GM18505 (cell line): ENCODE data around the gene PLPP1.

Source experiments
- ATAC-seq: cut with Tn5 transposase; IDR thresholded peaks from one replicate; pipeline ENCODE4 v1.9.1; 2021; ENCODE audit not compliant: unreplicated experiment
- POLR2A ChIP-seq: IDR thresholded peaks from 4 replicates; pipeline ENCODE4 v1.6.1; 2011; ENCODE audit warnings: borderline replicate concordance; ENCODE audit not compliant: insufficient read depth, insufficient read length; ENCODE audit errors: extremely low read depth

The PLPP1 gene

GRCh38 chr5:55502759-55503158 is 32.0 kb downstream of the PLPP1 start:
- ATAC-seq, result no peak

GRCh38 chr5:55498457-55498856 is 36.3 kb downstream of the PLPP1 start:
- ATAC-seq, result no peak
- TF ChIP-seq POLR2A, result no peak

More at GRCh38 chr5:55502759-55503158, 32.0 kb downstream of the PLPP1 start:
- no peak for TF ChIP-seq POLR2A

GRCh38 chr5:55497712-55498111 is 37.1 kb downstream of the PLPP1 start:
- no peak for TF ChIP-seq POLR2A
- no peak for ATAC-seq

- ATAC-seq, result no peak
- no peak for TF ChIP-seq POLR2A
These were observed 39.5 kb downstream of the PLPP1 start for GRCh38 chr5:55495216-55495615.

- ATAC-seq, result no peak
- TF ChIP-seq POLR2A, result no peak
These were observed 42.3 kb downstream of the PLPP1 start for GRCh38 chr5:55492449-55492848.

- no peak for TF ChIP-seq POLR2A
- no peak for ATAC-seq
These were observed 49.7 kb downstream of the PLPP1 start for GRCh38 chr5:55485073-55485472.

GRCh38 chr5:55484531-55484930 is 50.2 kb downstream of the PLPP1 start:
- ATAC-seq, result no peak

GRCh38 chr5:55483885-55484284 is 50.9 kb downstream of the PLPP1 start:
- TF ChIP-seq POLR2A, result no peak
- no peak for ATAC-seq

More at GRCh38 chr5:55484531-55484930, 50.2 kb downstream of the PLPP1 start:
- TF ChIP-seq POLR2A, result no peak

- ATAC-seq, result no peak
- TF ChIP-seq POLR2A, result no peak
These were observed 53.4 kb downstream of the PLPP1 start for GRCh38 chr5:55481293-55481855.

GRCh38 chr5:55480781-55481180 is 54.0 kb downstream of the PLPP1 start:
- no peak for ATAC-seq
- TF ChIP-seq POLR2A, result no peak

- no peak for ATAC-seq
These were observed 62.1 kb downstream of the PLPP1 start for GRCh38 chr5:55472642-55473041.

GRCh38 chr5:55471468-55471867 is 63.3 kb downstream of the PLPP1 start:
- ATAC-seq, result no peak
- TF ChIP-seq POLR2A, result no peak

More at GRCh38 chr5:55472642-55473041, 62.1 kb downstream of the PLPP1 start:
- no peak for TF ChIP-seq POLR2A

GRCh38 chr5:55470282-55470681 is 64.5 kb downstream of the PLPP1 start:
- ATAC-seq, result no peak
- no peak for TF ChIP-seq POLR2A

- no peak for TF ChIP-seq POLR2A
- ATAC-seq, result no peak
These were observed 64.9 kb downstream of the PLPP1 start for GRCh38 chr5:55469839-55470238.
